HG02852 (cell line): ENCODE data around the gene AAGAB.

ENCODE experiments used
- ATAC-seq: cut with Tn5 transposase; IDR thresholded peaks from one replicate; pipeline ENCODE4 v1.9.1; 2021; ENCODE audit warnings: mild to moderate bottlenecking, moderate library complexity; ENCODE audit not compliant: unreplicated experiment

The AAGAB gene

DNA sequence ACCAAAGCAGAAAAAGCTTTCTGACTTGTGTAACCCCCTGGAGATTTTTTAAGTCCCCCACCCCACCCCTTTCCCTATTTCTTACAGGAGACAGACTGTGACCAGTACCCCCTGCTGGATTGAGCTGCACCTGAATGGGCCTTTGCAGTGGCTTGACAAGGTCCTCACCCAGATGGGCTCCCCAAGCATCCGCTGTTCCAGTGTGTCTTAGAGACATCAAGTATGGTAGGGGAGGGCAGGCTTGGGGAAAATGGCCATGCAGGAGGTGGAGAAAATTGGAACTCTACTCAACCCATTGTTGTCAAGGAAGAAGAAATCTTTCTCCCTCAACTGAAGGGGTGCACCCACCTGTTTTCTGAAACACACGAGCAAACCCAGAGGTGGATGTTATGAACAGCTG lies 64.1 kb downstream of the AAGAB start:
- no peak for ATAC-seq

GRCh38 chr15:67189326-67190051 lies 65.0 kb downstream of the AAGAB start:
- ATAC-seq, result no peak

DNA sequence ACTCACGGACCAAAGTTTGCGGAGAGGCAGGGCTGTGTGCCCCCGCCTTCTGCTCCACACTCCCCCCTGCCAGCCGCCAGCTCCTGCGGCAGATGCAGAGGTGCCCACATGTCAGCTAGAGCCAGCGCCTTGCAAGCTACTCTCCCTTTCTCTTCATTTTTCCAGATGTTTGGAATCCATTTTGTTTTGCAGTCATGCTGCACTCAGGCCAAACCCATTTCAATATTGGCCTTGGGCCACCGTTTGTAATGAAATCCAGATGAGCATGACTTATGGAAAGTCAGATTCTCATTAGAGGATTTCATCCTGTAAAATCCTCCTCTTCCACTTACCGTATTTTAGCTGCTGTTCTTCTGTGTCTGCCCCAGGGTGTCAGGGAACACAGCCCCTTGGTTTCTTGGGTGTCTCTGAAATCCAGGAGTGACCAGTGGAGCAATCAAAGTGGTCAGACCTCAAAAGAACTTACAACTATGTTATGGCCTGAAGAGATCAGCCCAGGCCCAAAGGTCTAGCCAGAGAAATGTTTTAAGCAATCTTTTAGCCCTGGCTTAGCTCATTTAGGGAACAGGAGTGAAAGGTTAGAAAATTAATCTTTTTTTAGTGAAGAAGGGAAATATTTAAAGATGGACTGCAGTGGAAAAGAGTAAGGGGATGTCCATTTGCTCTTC lies 65.8 kb downstream of the AAGAB start:
- ATAC-seq, result no peak

DNA sequence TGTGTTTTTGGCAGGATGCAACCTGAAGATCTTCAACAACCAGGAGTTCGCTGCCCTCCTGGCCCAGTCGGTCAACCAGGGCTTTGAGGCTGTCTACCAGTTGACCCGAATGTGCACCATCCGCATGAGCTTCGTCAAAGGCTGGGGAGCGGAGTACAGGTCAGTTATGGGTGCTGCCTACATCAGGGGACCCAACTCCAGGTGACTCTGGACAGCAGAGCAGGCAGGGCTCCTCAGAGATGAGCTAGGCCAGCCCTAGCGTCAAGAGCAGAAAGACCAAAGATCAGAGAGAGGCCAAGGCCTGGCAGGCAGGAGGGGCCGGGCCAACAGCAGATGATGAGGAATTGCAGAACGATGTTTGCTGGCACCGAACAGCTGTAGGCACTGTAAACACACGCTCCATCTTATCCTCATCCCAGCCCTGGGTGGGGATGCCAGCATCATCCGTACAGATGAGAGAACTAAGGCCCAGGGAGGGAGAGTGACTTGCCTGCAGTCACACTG lies 67.1 kb downstream of the AAGAB start:
- no peak for ATAC-seq

DNA sequence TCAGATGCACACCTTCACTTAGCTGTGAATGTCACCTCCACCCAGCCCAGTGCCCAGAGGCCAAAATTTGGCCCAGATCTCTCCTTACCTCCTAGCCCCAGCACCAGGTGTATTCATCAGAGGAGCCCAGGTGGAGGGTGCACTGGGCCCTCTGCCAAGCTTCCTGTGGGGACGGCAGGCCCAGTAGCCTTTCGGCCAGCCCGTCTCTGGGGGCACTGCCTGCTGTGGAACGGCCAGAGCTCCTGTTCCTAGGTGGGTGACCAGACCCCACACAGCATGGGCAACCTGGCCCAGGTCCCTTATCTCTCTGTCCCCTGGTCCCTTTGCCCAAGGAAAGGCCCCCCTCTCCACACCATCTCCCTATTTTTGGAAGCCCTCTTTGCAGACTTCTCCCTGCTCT lies 67.8 kb downstream of the AAGAB start:
- ATAC-seq, result no peak

DNA sequence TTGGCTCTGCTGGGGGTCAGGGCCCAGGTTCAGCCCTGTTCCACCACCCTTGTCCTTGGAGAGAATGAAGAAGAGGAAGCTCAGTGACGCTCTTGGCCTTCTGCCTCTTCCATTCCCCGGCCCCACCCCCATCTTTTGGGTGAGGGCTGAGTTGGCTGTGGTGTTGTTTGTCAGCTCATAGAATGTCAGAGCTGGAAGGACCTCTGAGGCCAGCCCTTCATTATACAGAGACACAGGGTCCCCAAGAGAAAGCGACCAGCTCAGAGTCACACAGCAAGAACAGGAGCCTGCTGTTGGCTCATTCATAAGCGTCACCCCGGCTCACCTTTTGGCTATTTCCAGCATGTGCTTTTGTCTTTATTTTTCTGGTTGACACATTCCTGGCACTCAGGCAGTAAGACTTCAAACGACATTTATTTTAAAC lies 68.2 kb downstream of the AAGAB start:
- no peak for ATAC-seq

DNA sequence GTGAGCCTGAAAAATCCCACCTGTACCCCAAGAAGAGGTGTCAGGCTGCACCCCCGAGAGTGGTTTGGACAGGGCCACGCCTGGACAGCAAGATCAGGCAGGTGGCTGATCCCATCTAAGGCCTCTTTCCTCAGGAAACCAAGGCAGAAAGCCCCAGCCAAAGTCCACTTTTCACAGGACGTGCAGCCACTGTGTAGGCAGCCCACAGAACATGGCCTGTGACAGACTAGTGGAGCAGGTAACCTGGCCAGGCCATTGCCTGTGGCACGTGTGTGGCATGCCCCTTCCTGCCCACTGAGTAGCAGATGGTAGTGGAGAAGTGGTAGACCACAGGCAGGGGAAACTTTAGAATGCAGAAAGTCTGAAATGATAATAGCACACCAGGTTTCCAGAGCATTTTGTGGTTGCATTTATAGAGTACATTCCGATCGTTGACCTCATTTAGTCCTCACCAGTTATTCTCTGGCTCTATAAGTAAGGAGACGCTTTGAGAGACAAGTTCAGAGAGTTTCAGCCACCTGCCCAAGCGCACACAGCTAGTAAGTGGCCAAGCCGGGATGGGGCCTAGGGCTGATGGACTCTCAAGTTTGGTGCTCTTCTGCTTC lies 68.7 kb downstream of the AAGAB start:
- no peak for ATAC-seq

- ATAC-seq, result no peak
Measured at GRCh38 chr15:67185051-67185450, 69.4 kb downstream of the AAGAB start.

- ATAC-seq, result no peak
Measured at GRCh38 chr15:67184208-67184925, 70.1 kb downstream of the AAGAB start.

- no peak for ATAC-seq
Measured at GRCh38 chr15:67183443-67184169, 70.9 kb downstream of the AAGAB start.

- ATAC-seq, result no peak
Measured at GRCh38 chr15:67181221-67181639, 73.2 kb downstream of the AAGAB start.

DNA sequence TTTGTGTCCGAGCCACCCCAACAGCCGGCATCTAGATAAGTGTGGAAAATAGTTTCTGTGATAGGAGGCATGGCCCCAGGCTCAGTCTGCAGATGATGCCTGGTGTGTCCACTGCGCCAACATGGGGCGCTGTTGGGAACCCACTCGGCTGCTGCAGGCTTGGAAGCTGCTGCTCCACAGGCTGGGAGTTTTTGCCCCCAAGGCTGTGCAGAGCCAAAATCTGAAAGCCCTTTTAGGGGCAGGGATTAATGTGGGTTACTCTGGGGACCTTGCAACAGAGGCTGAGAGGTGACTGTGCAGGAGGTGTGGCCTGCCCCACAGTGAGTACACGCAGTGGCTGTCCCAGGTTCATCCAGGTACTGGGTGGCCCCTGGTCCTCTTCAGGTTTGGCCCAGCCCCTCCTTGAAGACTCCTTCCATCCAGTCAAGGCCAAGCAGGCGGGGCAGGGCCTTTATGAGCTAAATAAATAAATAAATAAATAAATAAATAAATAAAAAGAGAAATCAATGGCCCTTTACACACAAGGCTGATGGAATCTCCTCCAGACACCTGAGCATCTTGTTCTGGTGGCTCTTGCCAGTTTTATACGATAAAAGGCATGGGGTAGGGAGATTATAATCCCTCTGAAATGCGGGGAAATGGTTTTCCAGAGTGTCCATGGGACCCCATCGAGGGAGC lies 73.8 kb downstream of the AAGAB start:
- ATAC-seq, result no peak

DNA sequence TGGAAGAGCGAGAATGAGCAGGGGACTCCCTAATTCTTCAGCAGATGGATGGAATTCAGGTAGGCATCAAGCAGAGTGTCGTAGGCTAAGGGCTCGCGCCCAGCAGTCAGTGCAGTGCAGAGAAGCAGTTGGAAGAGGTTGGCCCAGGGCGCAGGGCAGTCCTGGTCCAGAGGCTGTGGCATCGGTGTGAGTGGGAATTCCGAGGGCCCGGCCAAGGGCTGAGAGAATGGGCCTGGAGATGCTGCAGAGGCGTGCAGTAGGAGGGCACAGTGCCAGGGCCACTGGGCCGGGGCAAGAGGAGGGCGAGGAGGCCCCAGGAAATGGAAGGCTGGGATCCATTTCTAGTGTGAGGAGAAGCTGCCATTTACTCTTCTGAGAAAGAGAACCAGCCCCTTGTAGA lies 74.4 kb downstream of the AAGAB start:
- ATAC-seq, result no peak

DNA sequence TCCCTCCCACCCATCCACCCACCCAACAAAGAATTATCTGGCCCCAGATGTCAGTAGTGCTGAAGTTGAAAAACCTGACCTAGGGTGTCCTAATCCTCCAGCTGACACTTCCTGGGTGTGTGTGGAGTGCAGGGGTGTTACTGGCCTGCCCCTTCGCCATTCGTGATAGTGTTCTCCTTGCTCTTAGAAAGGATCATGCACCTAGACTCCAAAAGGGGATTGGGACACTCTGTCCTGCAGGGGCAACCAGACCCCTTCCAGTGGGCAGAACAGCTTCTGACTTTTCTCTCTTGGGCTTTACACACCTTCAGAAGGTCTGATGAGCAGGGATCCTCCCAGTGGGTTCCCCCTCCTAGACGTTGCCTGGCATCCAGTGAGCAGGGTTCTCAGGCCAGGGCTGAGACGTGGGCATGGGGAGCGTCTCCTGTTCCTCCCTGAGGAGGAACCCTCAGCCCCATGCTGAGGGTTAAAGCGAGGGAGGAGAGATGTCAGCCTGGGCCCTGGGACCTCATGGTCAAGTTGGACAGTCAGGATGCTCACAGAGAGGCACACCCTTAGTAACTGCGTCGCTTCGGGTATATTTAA lies 75.0 kb downstream of the AAGAB start:
- ATAC-seq, result no peak

DNA sequence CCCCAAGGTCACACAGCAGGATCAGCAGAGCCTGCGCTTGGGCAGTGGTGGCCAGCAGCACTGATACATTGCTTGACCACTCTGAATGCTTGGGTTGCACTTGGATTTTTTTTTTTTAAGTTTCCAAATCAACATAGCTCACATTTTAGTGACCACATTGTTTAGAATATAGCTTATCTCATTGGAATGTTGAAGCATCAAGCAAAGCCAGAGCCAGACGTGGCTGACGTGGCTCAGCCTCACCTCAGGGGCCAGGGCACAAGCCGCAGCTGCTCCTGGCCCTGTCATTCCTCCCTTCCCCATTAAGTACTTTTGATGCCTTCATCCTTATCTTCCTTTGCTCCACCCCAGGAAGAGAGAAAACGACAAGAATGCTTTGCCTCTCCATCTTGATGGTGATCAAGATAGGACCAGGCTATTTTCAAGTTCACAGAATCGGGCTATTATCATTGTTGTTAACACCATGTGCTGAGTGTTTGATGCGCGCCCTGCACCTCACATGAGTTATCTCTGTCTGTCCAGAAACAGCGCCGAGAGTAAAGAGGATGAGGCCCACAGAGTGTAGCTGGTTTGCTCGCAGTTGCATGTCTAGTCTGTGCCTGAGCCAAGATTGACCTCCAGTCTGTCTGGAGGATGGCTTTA lies 75.8 kb downstream of the AAGAB start:
- no peak for ATAC-seq

DNA sequence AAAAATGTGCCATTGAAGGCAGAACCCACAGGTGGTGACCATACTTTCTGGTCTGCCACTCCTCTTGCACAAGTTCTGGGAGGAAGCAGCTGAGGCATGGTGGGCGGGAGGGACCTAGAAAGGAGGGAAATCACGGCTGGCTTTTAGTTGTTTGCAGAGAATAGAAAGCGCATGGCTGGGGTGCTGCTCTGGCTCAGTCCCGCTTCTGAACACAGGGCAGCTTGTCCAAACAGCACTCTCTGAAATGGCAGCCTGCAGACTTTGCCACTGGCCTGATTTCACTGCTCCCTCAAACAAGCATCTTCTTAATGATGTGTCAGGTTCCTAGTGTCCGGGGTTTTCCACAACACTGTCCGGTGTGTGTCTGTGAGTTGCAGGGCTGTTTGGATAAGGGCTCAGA lies 76.7 kb downstream of the AAGAB start:
- no peak for ATAC-seq

DNA sequence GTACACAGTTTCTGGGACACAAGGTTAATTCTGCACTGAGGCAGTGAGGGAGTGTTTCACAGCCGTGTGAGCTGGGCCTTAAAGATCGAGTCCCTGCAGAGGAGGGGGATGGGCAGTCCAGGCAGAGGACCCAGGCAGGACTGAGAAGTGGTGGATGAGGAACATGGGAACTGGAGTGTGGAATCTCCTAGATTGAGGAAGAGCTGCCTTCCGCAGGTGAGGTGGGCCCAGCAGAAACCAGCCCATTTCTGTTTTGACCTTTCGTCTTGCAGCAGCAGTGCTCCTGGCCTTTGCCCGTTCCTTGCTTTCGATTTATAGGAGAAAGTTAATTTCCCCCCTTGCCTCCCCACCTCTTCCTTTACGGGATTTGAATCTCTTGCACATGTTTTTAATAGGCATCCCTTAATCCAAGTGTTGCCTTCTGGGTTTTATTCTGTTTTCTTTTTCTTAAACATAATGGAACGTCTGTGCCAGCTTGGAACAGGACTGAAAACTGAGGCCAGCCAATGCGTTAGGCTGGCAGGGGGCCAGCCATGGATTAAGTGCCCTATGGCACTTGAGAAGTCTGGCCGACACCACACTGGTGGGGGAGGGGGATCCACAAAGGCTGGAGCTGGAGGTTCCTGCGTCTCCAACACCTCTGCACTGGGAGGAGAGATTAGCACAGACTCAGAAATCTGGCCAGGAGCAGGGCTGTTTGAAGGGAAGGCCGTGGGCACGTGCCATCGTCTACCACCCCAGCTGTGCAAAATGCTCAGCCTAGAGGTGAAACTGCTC lies 78.1 kb downstream of the AAGAB start:
- ATAC-seq, result no peak

- peak; percentile 74 for ATAC-seq
Measured at GRCh38 chr15:67175643-67176071, 78.8 kb downstream of the AAGAB start.
